MG63 (cell line): ENCODE measurements around the gene NME9. TPM values are rescaled to one million over a fixed set of nuclear protein-coding genes. Genes with fewer than 3 reads are reported as not detected.

Experiments used
- DNase-seq: peaks from one replicate; pipeline ENCODE4 v3.0.0-alpha.2; 2020
- H3K27me3 ChIP-seq: fragments of 250-450 bp; sonication (Bioruptor Pico); 2 replicates; pipeline ENCODE4 v1.5.1; 2020; ENCODE audit warnings: mild to moderate bottlenecking, moderate library complexity
- H3K36me3 ChIP-seq: fragments of 250-450 bp; sonication (Bioruptor Pico); 2 replicates; pipeline ENCODE4 v1.5.1; 2020; ENCODE audit warnings: mild to moderate bottlenecking, moderate library complexity
- H3K4me3 ChIP-seq: fragments of 250-450 bp; sonication (Bioruptor Pico); 2 replicates; pipeline ENCODE4 v1.5.1; 2020; ENCODE audit warnings: mild to moderate bottlenecking, moderate library complexity
- H3K9me3 ChIP-seq: fragments of 250-450 bp; sonication (Bioruptor Pico); 2 replicates; pipeline ENCODE4 v1.5.1; 2020; ENCODE audit warnings: mild to moderate bottlenecking, moderate library complexity
- total RNA-seq: library from RNA; depleted of rRNA; stranded (reverse); fragments of >200 nt; shearing (Covaris generic); gene quantifications from 2 replicates; pipeline ENCODE4 v1.2.3, GENCODE V29; 2014; ENCODE audit warnings: low replicate concordance; rRNA removed

NME9 gene
- total RNA-seq, 1 experiment from 2014 or later: 3.1 TPM

DNA sequence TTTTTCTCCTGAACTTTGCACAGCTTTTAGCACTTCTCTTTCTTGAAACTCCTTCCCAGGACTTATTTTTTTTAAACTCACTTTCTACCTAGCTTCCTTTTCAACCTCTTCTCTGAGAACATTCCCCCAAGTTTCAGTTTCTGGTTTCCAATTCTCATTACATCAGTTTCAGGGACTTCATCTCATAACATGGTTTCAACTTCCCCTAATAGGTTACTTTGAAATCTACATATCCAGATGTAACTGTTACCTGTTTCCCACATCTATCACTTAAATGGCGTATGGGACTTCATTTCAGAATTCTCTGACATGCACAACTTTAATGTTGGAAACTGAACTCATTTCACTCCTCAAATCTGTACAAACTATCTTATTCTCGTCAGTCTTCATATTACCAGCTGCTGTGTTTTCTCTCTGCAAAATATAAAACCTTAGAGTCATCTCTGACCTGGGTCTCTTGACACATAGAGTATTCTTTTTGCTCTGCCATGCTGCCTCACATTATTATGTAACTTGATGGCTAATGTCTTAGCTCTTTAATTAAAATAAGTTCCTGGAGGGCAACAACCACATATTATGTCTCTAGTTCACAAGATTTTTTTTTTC lies 58.4 kb downstream of the NME9 start:
- H3K36me3 ChIP-seq: peaks cover 40% of the 10 kb centered on the region
- no peaks in the 10 kb centered on the region for H3K9me3 ChIP-seq
- no peak for DNase-seq
- H3K27me3 ChIP-seq: no peaks in the 10 kb centered on the region
- no peak overlapping the region for H3K4me3 ChIP-seq

DNA sequence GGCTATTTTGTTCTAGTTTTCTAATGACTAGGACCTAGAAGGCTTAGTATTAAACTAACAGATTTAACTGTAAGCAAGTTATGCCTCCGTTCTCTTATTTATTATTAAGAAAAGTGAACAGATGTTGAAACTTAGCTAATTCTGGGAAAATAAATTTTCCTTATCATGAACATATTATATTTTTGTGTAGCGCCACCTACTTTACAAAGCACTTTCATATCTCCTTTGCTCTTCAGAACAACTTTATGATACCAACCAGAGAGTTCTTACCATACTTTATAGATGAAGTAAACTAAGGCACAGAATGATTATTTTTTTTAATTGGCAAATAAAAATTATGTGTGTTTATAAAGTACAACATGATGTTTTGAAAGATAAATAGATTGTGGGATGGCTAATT lies 59.4 kb downstream of the NME9 start:
- Histone ChIP-seq H3K9me3 (no peaks in the 10 kb centered on the region), H3K4me3 (no peak overlapping the region), H3K36me3 (peaks cover 35% of the 10 kb centered on the region), H3K27me3 (no peaks in the 10 kb centered on the region)
- DNase-seq: no peak

DNA sequence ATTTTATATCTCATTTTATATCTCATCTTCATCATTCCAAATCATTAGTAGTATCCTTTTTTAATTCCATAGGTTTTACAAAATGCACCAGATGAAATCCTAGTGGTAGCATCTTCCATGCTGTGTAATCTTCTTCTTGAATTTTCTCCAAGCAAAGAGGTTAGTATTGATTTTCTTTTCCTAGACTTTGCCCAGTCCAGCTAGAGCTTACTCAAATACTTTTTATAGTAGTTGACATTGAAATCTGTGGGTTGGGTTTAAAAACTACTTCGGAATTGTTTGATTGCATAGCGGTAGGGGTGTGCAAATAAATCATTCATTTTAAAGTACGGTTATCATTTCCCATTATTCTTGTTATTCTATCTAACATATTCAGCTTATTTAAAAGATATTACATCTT lies 62.6 kb downstream of the NME9 start:
- Histone ChIP-seq H3K36me3 (peaks cover 16% of the 10 kb centered on the region), H3K27me3 (no peaks in the 10 kb centered on the region), H3K4me3 (no peak overlapping the region), H3K9me3 (no peaks in the 10 kb centered on the region)
- DNase-seq: no peak

DNA sequence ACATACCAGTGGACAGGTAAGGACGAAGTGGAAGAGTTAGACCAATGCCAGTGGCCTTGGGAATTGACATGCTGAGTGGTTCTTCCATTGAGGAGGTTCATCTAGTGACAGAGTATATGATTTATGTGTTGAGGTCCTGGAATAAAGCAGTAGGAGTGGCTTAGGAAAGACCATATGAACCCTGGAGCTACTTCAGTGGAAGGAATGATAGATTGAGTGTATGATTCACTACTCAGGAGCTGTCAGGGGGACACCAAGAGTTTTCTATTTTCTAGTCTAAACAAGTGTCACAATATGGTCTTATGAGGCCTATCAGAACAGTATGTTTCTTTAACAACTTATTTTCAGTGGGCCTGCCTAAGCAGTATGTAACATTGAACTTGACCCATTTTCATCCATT lies 63.9 kb downstream of the NME9 start:
- Histone ChIP-seq H3K4me3 (no peak overlapping the region), H3K9me3 (no peaks in the 10 kb centered on the region), H3K36me3 (peaks cover 6% of the 10 kb centered on the region), H3K27me3 (no peaks in the 10 kb centered on the region)
- DNase-seq: no peak

DNA sequence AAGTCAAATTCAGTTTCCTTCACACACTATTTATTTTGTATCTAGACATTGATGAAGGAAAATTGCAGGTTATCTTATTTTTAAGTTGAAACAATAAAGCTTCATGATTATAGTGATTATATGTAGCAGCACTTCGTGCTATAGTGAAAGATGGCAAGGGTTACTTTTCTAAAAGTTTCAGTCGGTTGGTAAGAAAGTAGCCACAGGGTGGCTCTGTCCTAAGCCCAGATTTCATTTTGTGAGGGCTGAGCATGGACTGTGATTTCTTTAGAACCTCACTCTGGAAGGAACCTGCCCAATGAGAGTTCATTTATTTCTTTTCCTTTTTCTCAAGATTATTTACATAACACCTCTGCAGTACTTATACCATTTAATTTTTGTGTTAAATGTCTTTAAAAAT lies 66.5 kb downstream of the NME9 start:
- Histone ChIP-seq H3K27me3 (no peaks in the 10 kb centered on the region), H3K36me3 (peaks cover 3% of the 10 kb centered on the region)
- DNase-seq: no peak

DNA sequence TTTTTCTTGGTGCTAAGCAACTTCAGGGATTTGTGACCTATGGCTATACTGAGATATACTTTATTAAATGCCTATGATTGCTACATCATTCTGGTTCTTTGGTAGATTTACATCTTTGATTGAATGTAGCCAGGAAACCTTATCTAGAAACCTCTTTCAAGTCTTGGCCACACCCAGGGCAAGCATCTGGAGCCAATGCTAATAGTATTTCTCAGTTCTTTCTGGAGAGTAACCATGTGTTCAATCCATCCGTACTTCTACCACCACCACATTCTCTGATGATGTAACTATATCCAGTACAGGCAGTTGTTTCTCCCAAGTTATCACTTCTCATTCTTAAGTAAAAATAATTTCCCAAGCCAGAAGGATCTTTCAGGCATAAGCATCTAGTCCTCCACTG lies 69.0 kb downstream of the NME9 start:
- Histone ChIP-seq H3K36me3 (peaks cover 2% of the 10 kb centered on the region; the same call in 1 of the 2 replicates), H3K4me3 (no peak overlapping the region), H3K27me3 (no peaks in the 10 kb centered on the region), H3K9me3 (no peaks in the 10 kb centered on the region)
- DNase-seq: no peak

More for the DNA sequence above, 66.5 kb downstream of the NME9 start:
- Histone ChIP-seq H3K4me3 (no peak overlapping the region), H3K9me3 (no peaks in the 10 kb centered on the region)

DNA sequence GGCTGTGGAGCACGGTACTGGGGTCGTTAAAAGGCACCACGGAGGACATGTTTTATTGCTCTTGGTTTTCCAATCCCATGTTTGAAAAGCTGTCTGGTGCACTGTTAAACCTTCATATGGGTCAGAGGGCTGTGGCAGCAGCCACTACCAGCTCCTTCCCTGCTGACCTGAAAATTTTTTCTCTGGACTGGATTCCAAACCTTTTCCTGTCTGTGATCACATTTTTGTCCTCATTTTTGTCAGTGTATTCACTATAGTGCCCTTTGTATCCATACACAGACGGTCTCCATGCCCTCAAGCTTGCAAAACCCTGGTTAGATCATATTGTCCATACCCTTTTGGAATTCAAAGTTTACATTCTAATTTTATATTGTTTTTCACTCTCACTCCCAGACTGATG lies 70.5 kb downstream of the NME9 start:
- Histone ChIP-seq H3K9me3 (no peaks in the 10 kb centered on the region), H3K27me3 (no peaks in the 10 kb centered on the region), H3K4me3 (no peak overlapping the region), H3K36me3 (peaks cover 2% of the 10 kb centered on the region; the same call in 1 of the 2 replicates)
- DNase-seq: no peak

DNA sequence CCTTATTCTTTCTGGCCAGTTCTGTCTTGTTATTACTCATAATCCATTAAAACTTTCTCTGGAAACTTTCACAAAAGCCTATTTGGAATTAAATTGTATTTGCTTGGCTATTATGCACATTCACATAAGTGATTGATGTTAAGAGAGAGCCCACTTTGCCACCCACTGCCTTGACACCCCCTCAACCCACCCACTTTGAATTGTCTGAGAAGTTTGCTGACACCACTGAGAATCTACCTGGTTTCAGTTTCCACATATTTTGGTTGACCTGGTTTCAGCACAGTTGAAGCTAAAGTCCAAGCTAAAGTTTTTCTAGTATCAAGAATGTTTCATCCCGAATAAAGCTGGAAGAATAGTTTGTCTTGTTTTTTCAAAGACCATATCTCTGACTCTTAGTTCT lies 71.7 kb downstream of the NME9 start:
- Histone ChIP-seq H3K4me3 (no peak overlapping the region), H3K27me3 (no peaks in the 10 kb centered on the region), H3K9me3 (no peaks in the 10 kb centered on the region), H3K36me3 (0 out of 2 replicates have a peak, but pooled peaks cover 2% of the 10 kb centered on the region)
- no peak for DNase-seq

DNA sequence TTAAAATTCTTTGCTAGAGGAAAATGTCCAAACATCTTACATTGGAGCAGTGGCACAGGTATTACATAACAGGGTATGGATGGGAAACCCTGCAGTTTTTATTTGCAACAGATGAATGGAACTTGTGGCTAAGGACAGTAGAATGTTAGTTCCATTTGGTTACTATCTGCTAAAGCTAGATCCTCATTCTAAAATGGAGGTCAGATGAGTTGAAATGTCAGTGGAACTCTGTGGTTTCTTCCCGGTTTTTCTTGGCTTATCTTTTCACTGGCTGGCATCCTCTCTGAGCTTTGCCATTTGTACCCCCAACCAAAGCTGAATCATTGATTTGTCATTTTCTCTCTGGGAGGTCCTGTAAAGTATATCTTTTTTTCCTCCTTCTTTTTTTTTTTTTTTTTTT lies 73.6 kb downstream of the NME9 start:
- Histone ChIP-seq H3K4me3 (no peak overlapping the region), H3K27me3 (no peaks in the 10 kb centered on the region), H3K36me3 (0 out of 2 replicates have a peak, but pooled peaks cover 2% of the 10 kb centered on the region), H3K9me3 (no peaks in the 10 kb centered on the region)
- DNase-seq: peak; percentile 41

DNA sequence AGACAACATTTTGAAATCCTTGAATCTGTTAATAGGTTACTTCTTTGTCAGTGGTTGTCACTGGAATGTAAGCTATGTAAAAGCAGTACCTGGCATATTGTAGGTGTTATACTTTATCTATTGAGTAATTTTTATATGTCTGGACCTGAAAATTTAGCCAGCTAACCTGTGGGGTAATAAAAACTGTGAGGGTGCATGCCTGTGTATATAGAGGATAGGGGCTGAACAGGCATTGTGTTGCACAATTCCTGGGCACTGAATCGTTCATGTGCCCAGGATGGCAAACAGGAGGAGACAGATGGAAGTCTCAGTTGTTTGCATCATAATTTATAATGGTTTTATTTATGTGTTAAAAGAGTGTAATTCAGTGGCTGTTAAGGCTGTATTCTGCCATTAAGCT lies 75.4 kb downstream of the NME9 start:
- Histone ChIP-seq H3K9me3 (no peaks in the 10 kb centered on the region), H3K27me3 (no peaks in the 10 kb centered on the region), H3K4me3 (no peak overlapping the region), H3K36me3 (0 out of 2 replicates have a peak, but pooled peaks cover 2% of the 10 kb centered on the region)
- DNase-seq: no peak

DNA sequence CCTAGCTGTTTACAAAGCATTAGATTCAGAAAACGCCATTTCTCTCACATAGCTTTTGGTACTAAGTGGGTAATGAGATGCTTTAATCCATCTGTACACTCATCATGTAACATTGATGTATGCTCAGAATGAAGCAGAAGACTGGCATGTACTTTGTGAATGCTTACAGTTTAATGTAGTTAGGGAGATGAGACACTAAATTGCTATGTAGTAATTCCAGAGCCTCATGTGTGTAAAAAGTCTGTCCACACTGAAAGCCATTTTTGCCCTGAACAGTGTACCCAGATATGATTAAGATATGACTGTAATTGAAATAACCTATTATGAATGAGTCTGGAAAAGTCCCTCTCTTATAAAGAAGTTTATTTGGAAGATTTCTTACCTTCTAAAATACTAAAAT lies 76.0 kb downstream of the NME9 start:
- Histone ChIP-seq H3K27me3 (no peaks in the 10 kb centered on the region), H3K9me3 (no peaks in the 10 kb centered on the region), H3K36me3 (peaks cover 2% of the 10 kb centered on the region; the same call in 1 of the 2 replicates), H3K4me3 (no peak overlapping the region)
- DNase-seq: no peak

Other genes with a start within 250 kb of the NME9 start
- 14.9 and 20.1 TPM in 2 replicates for gene DZIP1L, start 214.2 kb downstream of the NME9 start, total RNA-seq
- not detected in 2 replicates for gene A4GNT, start 197.5 kb downstream of the NME9 start, total RNA-seq
- 19.2 and 29.5 TPM in 2 replicates for gene DBR1, start 154.9 kb downstream of the NME9 start, total RNA-seq
- 30.2 and 38.5 TPM in 2 replicates for gene ARMC8, start 142.6 kb downstream of the NME9 start, total RNA-seq
- 11.0 and 23.4 TPM in 2 replicates for gene MRAS, start 18.7 kb upstream of the NME9 start, total RNA-seq
- 0.23 and 0.89 TPM in 2 replicates for gene ESYT3, start 104.8 kb upstream of the NME9 start, total RNA-seq